Dedifferentiated amniotic fluid mesenchymal stem cell (primary cell): ENCODE results near the gene STAT5B.
"Not testable (repeated sequence)": the region's sequence is repeated elsewhere in the genome, so short reads cannot be mapped to it uniquely, and the experiment has no call there.

Experiments
- DNase-seq: peaks from one replicate; pipeline ENCODE4 v3.0.0-alpha.2; 2016; ENCODE audit errors: extremely low spot score

Gene STAT5B

GRCh38 chr17:42306385-42306667 is 30.1 kb upstream of the STAT5B start:
- no peak for DNase-seq

GRCh38 chr17:42305543-42306384 is 29.6 kb upstream of the STAT5B start:
- no peak for DNase-seq

- DNase-seq, result not testable (repeated sequence)
Measured at GRCh38 chr17:42305031-42305330, 28.8 kb upstream of the STAT5B start.

- no peak for DNase-seq
Measured at GRCh38 chr17:42304187-42305030, 28.2 kb upstream of the STAT5B start.

- DNase-seq, result no peak
Measured at GRCh38 chr17:42303694-42304093, 27.5 kb upstream of the STAT5B start.

GRCh38 chr17:42301022-42301421 is 24.8 kb upstream of the STAT5B start:
- DNase-seq, result no peak

GRCh38 chr17:42299913-42300312 is 23.7 kb upstream of the STAT5B start:
- not testable (repeated sequence) for DNase-seq

- not testable (repeated sequence) for DNase-seq
Measured at GRCh38 chr17:42299361-42299760, 23.2 kb upstream of the STAT5B start.

- not testable (repeated sequence) for DNase-seq
Measured at GRCh38 chr17:42297775-42298174, 21.6 kb upstream of the STAT5B start.

GRCh38 chr17:42296012-42296411 is 19.8 kb upstream of the STAT5B start:
- no peak for DNase-seq

- DNase-seq, result no peak
Measured at GRCh38 chr17:42294469-42295398, 18.5 kb upstream of the STAT5B start.

- no peak for DNase-seq
Measured at GRCh38 chr17:42291129-42291528, 14.9 kb upstream of the STAT5B start.

- DNase-seq, result no peak
Measured at GRCh38 chr17:42290577-42290976, 14.4 kb upstream of the STAT5B start.

GRCh38 chr17:42289611-42290181 is 13.5 kb upstream of the STAT5B start:
- DNase-seq, result no peak

GRCh38 chr17:42288803-42289610 is 12.8 kb upstream of the STAT5B start:
- DNase-seq, result no peak

- DNase-seq, result peak; percentile 47
Measured at GRCh38 chr17:42287977-42288802, 12.0 kb upstream of the STAT5B start, which contains the start of gene STAT5A. TSS of gene STAT5A (plus strand) at chr17:42288498. CDS start at chr17:42289412, 914 bp downstream.

- DNase-seq, result no peak
Measured at GRCh38 chr17:42287305-42287976, 11.2 kb upstream of the STAT5B start.

- DNase-seq, result no peak
Measured at GRCh38 chr17:42286411-42287221, 10.4 kb upstream of the STAT5B start.
